IMR-90 (cell line): ENCODE results near the gene IMPDH1. TPM values are rescaled to one million over a fixed set of nuclear protein-coding genes. Genes with fewer than 3 reads are reported as not detected.

ENCODE experiments used
- CEBPB ChIP-seq: IDR thresholded peaks from 2 replicates; pipeline ENCODE4 v1.6.1; 2012; ENCODE audit warnings: low read depth, low read length, improper control_type of control experiment
- MAFK ChIP-seq: IDR thresholded peaks from 2 replicates; pipeline ENCODE4 v1.6.1; 2012; ENCODE audit warnings: low read depth, low read length, improper control_type of control experiment
- NFE2L2 ChIP-seq: fragments of 150-350 bp; IDR thresholded peaks from 2 replicates; pipeline ENCODE4 v1.6.1; 2016; ENCODE audit warnings: low read depth, mild to moderate bottlenecking, low read length
- RCOR1 ChIP-seq: IDR thresholded peaks from 2 replicates; pipeline ENCODE4 v1.6.1; 2012; ENCODE audit warnings: mild to moderate bottlenecking, low read length, improper control_type of control experiment; ENCODE audit not compliant: insufficient replicate concordance
- polyA plus RNA-seq, 3 experiments: library from polyadenylated mRNA; depleted of rRNA; stranded (reverse); fragments of >200 nt; gene quantifications; 2 replicates each; pipeline ENCODE4 v1.2.3, GENCODE V29; 2012; ENCODE audit warnings: low replicate concordance in 1 of 3
- total RNA-seq: library from RNA; depleted of rRNA; stranded (reverse); fragments of >200 nt; gene quantifications from 2 replicates; pipeline ENCODE4 v1.2.3, GENCODE V29; 2012
- TF ChIP-seq, protein P1 (sequence below): fragments of 150-350 bp; IDR thresholded peaks from 2 replicates; pipeline ENCODE4 v1.6.1; 2017; ENCODE audit warnings: mild to moderate bottlenecking, antibody characterized with exemption, low read length, low read depth

Gene IMPDH1
- total and polyA plus RNA-seq, 2 of the 4 experiments (the other 2 are of a cell fraction) = 49.5 to 69.3 TPM

DNA sequence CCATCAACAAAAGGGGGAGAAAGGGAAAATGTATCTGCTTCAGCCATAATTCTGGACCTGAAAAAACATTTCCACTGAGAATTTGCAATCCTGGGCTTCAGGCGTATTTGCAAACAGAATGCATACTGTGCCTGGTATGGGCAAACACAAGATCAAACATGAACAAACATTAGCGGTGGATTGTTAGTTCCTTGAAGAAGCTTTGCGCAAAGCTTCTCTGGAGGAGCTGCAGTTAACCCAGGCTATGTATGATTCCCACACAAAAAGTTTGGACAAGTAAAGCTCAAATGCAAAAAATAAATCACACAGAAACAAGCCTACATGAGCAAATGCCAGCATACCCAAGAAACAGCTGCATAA lies 25.5 kb upstream of the IMPDH1 start (continued):
- TF ChIP-seq, protein P1, sequence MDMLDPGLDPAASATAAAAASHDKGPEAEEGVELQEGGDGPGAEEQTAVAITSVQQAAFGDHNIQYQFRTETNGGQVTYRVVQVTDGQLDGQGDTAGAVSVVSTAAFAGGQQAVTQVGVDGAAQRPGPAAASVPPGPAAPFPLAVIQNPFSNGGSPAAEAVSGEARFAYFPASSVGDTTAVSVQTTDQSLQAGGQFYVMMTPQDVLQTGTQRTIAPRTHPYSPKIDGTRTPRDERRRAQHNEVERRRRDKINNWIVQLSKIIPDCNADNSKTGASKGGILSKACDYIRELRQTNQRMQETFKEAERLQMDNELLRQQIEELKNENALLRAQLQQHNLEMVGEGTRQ = no peak
- TF ChIP-seq MAFK = no peak
- TF ChIP-seq CEBPB = no peak
- TF ChIP-seq RCOR1 = no peak
- TF ChIP-seq NFE2L2 = no peak
